Epithelial cell of esophagus (primary cell): ENCODE data around the gene ARL5A.

Experiments used
- DNase-seq: peaks from one replicate; pipeline ENCODE4 v3.0.0; 2010; ENCODE audit warnings: low read depth
- H3K4me3 ChIP-seq: 2 replicates; pipeline ENCODE4 v1.5.1; 2011; ENCODE audit warnings: mild to moderate bottlenecking, low read length, control low read depth
- TF ChIP-seq, protein P1 (sequence below): IDR thresholded peaks from 2 replicates; pipeline ENCODE4 v1.5.1; 2011; ENCODE audit warnings: low read depth, mild to moderate bottlenecking, low read length, control low read depth, inconsistent platforms; ENCODE audit not compliant: insufficient read depth; ENCODE audit errors: missing control alignments

Gene ARL5A

DNA sequence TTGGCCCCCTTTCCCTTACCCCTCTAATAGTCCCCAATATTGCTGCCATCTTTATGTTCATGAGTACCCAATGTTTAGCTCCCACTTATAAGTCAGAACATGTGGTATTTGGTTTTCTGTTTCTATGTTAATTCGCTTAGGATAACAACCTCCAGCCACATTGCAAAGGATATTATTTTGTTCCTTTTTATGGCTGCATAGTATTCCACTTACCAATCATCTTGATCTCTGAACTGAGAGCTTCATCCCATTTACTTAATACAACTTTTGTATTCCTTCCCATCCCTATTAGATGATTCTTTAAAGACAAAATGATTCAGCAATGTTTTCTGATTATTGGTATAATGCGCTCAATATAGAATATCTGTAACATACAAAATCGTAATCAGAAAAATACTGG lies 36.7 kb downstream of the ARL5A start:
- no peak for DNase-seq
- TF ChIP-seq, protein P1, sequence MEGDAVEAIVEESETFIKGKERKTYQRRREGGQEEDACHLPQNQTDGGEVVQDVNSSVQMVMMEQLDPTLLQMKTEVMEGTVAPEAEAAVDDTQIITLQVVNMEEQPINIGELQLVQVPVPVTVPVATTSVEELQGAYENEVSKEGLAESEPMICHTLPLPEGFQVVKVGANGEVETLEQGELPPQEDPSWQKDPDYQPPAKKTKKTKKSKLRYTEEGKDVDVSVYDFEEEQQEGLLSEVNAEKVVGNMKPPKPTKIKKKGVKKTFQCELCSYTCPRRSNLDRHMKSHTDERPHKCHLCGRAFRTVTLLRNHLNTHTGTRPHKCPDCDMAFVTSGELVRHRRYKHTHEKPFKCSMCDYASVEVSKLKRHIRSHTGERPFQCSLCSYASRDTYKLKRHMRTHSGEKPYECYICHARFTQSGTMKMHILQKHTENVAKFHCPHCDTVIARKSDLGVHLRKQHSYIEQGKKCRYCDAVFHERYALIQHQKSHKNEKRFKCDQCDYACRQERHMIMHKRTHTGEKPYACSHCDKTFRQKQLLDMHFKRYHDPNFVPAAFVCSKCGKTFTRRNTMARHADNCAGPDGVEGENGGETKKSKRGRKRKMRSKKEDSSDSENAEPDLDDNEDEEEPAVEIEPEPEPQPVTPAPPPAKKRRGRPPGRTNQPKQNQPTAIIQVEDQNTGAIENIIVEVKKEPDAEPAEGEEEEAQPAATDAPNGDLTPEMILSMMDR, result no peak
- H3K4me3 ChIP-seq, result no peak overlapping the region

DNA sequence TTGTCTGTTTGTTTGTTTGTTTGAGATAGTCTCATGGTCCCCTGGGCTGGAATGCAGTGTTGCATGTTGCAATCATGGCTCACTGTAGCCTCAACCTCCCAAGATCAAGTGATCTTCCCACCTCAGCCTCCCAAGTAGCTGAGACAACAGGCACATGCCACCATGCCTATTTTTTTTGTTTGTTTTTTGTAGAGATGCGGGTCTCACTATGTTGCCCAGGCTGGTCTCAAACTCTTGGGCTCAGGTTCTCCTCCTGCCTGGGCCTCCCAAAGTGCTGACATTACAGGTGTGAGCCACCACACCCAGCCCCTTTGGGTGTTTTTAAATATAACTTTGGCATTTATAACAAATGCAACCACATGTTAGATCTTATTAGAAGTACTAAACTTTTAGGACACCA lies 37.5 kb downstream of the ARL5A start:
- DNase-seq, result no peak
- TF ChIP-seq, protein P1, result no peak
- no peak overlapping the region for H3K4me3 ChIP-seq

DNA sequence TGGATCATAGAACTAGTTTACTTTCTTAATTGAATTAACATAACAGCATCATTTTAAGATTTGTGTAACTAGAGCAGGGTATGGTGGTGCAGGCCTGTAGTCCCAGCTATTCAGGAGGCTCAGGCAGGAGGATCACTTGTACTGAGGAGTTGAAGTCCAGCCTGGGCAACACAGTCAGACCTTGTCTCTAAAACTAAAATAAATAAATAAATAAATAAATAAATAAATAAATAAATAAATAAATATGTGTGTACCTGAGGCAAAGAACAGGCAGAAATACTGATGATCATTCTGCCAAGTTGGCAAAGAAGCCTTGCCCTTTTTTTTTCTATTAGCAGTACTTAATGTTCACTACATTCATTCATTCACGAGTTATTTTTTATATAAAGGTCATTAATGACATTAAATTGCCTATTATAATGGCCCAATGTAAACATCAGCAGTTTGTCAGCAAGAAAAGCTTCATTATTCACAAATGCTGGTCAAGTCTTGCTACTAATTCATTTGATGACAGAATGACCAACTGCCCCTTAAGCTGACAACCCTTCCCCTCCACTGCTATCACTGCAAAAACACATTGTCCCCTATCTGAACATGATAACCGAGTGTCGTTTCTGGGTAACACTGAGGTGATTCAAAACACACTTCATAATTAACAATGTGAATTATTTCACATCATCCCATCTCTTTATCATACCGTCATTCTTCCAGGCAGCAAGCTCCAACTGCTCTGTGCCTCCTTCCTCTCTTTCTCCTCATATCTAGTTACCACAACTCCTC lies 39.0 kb downstream of the ARL5A start:
- no peak for DNase-seq
- H3K4me3 ChIP-seq, result no peak overlapping the region
- TF ChIP-seq, protein P1, result no peak

DNA sequence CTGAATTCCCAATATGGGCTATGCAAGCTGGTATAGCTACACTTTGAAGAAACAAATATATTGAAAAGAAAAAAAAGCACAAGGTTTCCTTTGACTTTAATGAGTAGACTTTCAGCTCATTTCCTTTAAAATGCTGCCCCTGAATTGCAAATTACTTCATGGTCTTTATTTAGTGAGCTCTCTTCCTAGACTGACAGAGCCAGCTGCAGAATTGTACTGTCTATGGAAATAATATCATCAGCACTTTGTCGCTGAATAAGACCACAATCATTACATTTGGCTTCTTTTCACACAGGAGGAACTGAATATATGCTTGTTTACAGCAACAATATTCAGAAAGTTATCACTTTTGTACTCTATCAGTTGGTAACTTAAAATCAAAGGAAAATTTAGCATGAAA lies 41.7 kb downstream of the ARL5A start:
- no peak overlapping the region for H3K4me3 ChIP-seq
- TF ChIP-seq, protein P1, result no peak
- DNase-seq, result no peak

DNA sequence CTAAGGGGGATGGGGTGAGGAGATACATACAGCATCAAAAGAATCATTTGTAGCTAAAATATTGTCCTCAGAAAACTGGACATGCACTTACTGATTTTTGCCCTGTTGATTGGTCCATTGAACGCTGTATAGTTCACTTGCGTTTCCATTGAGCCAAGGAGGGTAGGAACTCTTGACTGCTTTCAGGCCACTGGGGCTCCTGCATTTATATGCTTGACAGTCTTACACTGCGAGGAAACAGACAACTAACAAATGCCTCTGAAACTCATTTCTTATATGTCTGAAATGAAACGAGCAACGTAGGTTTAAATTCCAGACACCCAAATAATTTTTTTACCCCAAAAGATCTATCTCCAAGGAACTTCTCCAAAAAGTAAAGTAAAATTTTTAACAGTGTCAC lies 42.1 kb downstream of the ARL5A start:
- TF ChIP-seq, protein P1, result no peak
- no peak overlapping the region for H3K4me3 ChIP-seq
- no peak for DNase-seq

DNA sequence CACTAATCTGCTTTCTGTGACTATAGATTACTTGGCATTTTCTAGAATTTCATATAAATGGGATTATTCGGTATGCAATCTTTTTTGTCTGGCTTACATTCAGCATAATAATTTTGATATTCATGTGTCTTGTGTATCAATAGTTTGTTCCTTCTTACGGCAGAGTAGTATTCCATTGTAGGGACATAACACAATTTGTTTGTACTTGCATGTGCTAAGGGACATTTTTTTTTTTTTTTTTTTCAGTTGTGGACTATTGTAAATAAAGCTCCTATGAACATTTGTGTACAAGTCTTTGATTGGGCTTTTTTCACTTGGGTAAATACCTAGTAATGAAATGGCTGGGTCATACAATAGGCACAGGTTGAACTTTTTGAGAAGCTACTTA lies 45.1 kb downstream of the ARL5A start:
- no peak overlapping the region for H3K4me3 ChIP-seq
- no peak for DNase-seq
- TF ChIP-seq, protein P1, result no peak
